22Rv1 (cell line): Measurements from ENCODE around the gene HID1.

Experiments
- H3K27ac ChIP-seq: fragments of 450-650 bp; 2 replicates; pipeline ENCODE4 v1.5.1; 2017
- CTCF ChIP-seq: fragments of 450-650 bp; IDR thresholded peaks from 2 replicates; pipeline ENCODE4 v1.5.1; 2017; ENCODE audit warnings: mild to moderate bottlenecking
- ZFX ChIP-seq: fragments of 450-650 bp; IDR thresholded peaks from 2 replicates; pipeline ENCODE4 v1.6.1; 2017; ENCODE audit warnings: antibody characterized with exemption, borderline replicate concordance

Gene HID1

GRCh38 chr17:74943808-74944522 lies 28.6 kb downstream of the HID1 start:
- TF ChIP-seq ZFX (no peak), CTCF (no peak)
- H3K27ac ChIP-seq = no peak overlapping the region

DNA sequence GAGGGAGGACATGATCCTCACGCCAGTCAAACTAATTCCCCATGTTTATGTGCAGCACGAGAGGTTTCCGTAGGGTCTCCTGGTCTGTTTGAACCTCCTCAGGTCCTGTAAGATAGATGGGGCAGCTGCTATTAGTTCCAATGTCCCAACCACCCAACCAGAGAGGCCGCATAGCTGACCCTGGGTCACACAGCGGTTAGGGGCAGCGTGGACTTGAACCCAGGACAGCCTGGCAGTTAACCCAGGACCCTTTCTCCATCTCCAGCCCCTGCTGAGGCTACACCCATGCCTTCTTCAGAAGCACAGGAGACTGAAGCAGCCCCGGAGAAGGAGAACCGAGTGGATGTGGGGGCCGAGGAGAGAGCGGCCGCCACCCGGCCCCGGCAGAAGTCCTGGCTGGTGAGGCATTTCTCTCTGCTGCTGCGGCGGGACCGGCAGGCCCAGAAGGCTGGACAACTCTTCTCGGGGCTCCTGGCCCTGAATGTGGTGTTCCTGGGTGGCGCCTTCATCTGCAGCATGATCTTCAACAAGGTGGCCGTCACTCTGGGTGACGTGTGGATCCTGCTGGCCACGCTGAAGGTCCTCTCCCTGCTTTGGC lies 31.3 kb downstream of the HID1 start:
- no peak overlapping the region for H3K27ac ChIP-seq
- no peak for TF ChIP-seq ZFX
- no peak for TF ChIP-seq CTCF

- TF ChIP-seq CTCF = no peak
- no peak for TF ChIP-seq ZFX
- H3K27ac ChIP-seq = no peak overlapping the region
These were observed 33.0 kb downstream of the HID1 start for GRCh38 chr17:74939534-74939933.

DNA sequence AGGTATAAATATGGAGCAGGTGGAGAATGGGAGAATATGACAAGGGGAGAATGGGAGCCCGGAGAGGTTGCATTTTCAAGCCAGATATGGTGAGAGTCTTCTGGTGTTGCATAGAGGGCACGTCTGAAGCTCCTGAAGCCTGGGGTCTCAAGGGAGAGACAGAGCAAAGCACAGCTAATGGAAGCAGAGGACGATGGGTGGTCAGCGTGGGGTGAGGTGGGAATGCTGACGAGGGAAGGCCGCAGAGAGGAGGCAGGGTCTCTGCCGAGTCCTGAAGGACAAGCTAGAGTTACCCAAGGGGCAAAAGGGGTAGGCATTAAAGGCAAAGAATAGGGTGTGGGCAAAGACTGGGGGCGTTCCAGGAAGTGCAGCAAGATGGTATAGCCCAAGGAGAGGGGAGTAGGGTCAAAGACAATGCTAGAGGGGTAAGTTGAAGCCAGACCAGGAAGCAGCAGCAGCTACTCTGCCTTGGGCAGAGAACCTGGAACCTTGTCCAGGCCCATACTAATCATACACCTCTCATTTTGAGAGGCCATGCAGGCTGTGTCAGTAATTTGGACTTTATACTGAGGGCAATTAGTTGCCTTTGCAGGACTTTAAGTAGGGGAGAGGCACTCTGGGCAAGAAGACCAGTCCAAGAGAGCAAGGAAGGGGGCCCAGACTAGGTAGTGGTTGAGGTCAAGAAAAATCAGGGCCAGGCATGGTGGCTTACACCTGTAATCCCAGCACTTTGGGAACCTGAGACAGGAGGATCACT lies 34.2 kb downstream of the HID1 start:
- H3K27ac ChIP-seq = no peak overlapping the region
- TF ChIP-seq ZFX (no peak), CTCF (no peak)

DNA sequence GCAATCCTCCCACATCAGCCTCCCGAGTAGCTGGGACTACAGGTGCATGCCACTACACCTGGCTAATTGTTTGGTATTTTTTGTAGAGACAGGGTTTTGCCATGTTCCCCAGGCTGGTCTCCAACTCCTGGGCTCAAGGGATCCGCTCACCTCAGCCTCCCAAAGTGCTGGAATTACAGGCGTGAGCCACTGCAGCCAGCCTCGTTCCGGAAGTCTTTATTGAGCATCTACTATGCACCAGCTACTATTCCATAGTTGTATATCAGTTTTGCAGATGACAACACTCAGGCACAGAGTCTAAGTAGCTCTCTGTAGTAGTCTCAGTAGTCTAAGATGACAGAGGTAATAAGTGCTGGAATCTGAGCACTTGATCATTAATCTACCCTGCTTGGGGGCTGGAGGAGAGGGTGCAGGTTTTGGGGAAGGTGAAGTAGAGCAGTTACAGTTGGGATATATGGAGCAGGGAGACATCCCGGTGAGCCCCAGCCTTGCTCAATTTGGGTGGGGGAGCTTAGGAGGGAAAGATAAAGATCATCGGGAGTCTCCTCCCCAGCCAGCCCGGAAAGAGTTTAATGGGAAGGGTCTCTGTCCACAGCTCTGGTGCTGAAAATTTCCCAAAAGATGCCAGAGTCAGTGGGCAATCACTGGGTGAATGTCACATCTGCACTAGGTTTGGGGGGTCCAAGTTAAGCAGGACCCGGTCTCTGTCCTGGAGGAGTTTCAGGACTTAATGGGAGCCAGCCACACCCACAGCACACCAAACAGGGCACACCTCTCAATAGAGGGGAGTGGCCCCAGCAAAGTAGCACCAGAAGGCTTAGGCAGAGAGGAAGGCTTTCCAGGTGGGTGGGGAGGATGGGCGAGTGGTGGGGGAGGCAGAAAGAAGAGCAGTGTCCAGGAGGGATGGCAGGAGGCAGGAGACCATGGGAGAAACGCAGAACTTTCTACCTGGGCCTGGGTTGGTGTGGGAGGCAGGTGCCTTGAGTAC lies 35.2 kb downstream of the HID1 start:
- TF ChIP-seq ZFX (no peak), CTCF (no peak)
- no peak overlapping the region for H3K27ac ChIP-seq

DNA sequence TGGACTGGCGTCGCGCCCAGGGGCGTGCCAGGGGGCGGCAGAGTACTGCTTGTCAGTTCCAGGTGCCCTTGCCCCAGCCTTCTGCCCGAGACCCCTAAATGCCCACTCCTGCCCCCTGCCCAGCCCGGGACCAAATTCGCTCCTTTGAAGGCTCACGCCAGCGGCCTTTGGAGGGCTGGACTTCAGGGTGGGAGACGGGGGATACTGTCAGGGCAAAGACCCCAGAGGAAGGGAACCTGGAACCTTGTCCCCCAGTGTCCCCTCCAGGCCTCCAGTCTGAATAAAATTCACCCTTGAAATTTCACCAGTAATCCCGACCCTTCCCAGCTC lies 36.1 kb downstream of the HID1 start:
- TF ChIP-seq ZFX = no peak
- no peak for TF ChIP-seq CTCF
- H3K27ac ChIP-seq = no peak overlapping the region
